Upper lobe of left lung (tissue), 4 donors: Measurements from ENCODE around the gene FYB2.

ENCODE experiments used
- POLR2A ChIP-seq, 4 donors: fragments of 450-650 bp; IDR thresholded peaks; one replicate each; pipeline ENCODE4 v1.5.1; 2016 to 2017; ENCODE audit warnings: antibody characterized with exemption in 4 of 4, mild to moderate bottlenecking in 2 of 4
- POLR2AphosphoS5 ChIP-seq, 2 donors: sonication (generic); formaldehyde crosslinking; IDR thresholded peaks; one replicate each; pipeline ENCODE4 v1.5.1; 2017; ENCODE audit warnings: antibody characterized with exemption in 2 of 2
- TF ChIP-seq, protein P1 (sequence below), 6 experiments: fragments of 450-650 bp in 4 of 6; fragments of 200-600 bp in 2 of 6; sonication (generic) in 2 of 6; IDR thresholded peaks; one replicate each; pipeline ENCODE4 v1.5.1; 2016 to 2019; ENCODE audit warnings: antibody characterized with exemption in 6 of 6

DNA sequence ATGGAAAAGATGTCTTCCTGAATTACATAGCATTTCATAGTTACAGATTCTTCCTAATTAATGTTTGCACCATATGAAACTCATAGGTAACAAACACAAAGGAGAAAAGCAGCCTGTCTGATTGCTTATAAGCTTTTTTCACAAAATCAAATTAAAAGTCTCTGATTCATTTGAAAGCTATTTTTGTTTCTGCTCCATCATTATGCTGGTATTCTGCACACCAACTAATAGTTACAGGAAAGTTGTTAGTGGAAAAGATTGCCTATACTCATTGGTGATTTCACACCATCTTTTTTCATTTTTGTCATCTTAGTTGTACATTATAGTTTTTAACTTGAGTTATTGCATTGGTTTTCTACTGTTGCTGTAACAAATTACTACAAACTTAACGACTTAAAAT lies 104.0 kb downstream of the FYB2 start:
- TF ChIP-seq, protein P1, sequence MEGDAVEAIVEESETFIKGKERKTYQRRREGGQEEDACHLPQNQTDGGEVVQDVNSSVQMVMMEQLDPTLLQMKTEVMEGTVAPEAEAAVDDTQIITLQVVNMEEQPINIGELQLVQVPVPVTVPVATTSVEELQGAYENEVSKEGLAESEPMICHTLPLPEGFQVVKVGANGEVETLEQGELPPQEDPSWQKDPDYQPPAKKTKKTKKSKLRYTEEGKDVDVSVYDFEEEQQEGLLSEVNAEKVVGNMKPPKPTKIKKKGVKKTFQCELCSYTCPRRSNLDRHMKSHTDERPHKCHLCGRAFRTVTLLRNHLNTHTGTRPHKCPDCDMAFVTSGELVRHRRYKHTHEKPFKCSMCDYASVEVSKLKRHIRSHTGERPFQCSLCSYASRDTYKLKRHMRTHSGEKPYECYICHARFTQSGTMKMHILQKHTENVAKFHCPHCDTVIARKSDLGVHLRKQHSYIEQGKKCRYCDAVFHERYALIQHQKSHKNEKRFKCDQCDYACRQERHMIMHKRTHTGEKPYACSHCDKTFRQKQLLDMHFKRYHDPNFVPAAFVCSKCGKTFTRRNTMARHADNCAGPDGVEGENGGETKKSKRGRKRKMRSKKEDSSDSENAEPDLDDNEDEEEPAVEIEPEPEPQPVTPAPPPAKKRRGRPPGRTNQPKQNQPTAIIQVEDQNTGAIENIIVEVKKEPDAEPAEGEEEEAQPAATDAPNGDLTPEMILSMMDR (IDR thresholded peaks at IDR 0.05): no peak
- TF ChIP-seq POLR2AphosphoS5 (IDR thresholded peaks at IDR 0.05) (no peak), POLR2A (IDR thresholded peaks at IDR 0.05) (no peak)
